ENCODE measurements around the gene CFAP74. TPM values are rescaled to one million over a fixed set of nuclear protein-coding genes. Genes with fewer than 3 reads are reported as not detected.
"Not testable (repeated sequence)": the region's sequence is repeated elsewhere in the genome, so short reads cannot be mapped to it uniquely, and the experiment has no call there.

CFAP74 gene
- total RNA-seq, 1 donor from 2014 or later, result not detected

GRCh38 chr1:1986451-1987141, 17.0 kb downstream of the CFAP74 start:
- H3K4me3 ChIP-seq (ENCODE audit: low read depth, low read length), result no peak overlapping the region
- no peak for DNase-seq (ENCODE audit: low read depth)
- no peak for TF ChIP-seq CTCF (conservative IDR thresholded peaks at IDR 0.05; ENCODE audit: low read depth, low read length)

GRCh38 chr1:1985375-1986050, 18.1 kb downstream of the CFAP74 start:
- DNase-seq (ENCODE audit: low read depth), result no peak
- H3K4me3 ChIP-seq (ENCODE audit: low read depth, low read length), result no peak overlapping the region
- no peak for TF ChIP-seq CTCF (conservative IDR thresholded peaks at IDR 0.05; ENCODE audit: low read depth, low read length)

- TF ChIP-seq CTCF (conservative IDR thresholded peaks at IDR 0.05; ENCODE audit: low read depth, low read length), result no peak
- no peak overlapping the region for H3K4me3 ChIP-seq (ENCODE audit: low read depth, low read length)
- DNase-seq (ENCODE audit: low read depth), result no peak
These were observed 19.0 kb downstream of the CFAP74 start for GRCh38 chr1:1984560-1985070.

DNA sequence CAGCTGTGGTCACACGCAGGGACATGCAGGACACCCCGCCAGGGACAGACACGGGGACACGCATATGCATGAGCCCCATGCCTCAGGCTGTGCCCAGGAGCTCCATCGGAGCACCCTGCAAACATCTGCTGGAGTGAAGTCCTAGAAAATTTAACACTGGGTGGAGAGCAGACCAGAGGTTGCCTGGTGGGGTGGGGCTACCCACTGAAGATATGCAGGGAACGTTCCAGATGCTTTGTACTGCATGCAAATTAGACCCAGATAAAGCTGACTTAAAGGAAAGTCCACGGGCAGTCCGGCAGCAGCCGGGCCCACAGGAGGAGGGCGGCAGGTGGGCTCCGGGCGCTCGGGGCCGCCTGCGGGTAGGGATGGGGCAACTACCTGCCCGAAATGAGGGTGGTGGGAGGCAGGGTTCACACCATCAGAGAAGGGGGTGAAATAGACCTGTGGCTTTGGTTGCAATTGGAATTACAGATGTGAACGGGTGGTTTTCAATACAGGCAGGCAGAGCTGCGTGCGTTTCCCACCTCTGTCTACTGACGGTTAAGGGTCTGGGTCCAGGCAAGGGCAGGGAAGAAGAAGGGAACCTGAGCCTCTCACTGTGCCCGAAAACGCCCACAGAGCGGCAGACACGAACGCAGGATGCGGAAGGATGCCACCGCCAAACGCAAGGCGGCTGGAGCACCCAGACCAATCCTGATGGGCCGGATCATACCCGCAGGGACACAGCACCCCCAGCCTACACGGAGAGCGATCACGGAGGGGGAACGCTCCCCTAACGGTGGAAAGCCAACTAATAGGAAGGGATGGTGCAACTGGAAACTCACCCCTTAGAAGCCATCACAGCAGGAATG, 21.0 kb downstream of the CFAP74 start:
- no peak for DNase-seq (ENCODE audit: low read depth)
- TF ChIP-seq CTCF (conservative IDR thresholded peaks at IDR 0.05; ENCODE audit: low read depth, low read length), result no peak
- no peak overlapping the region for H3K4me3 ChIP-seq (ENCODE audit: low read depth, low read length)

- not testable (repeated sequence) for DNase-seq (ENCODE audit: low read depth); H3K4me3 ChIP-seq (ENCODE audit: low read depth, low read length)
These were observed 21.8 kb downstream of the CFAP74 start for GRCh38 chr1:1981631-1982327.

GRCh38 chr1:1981142-1981500, 22.5 kb downstream of the CFAP74 start:
- DNase-seq (ENCODE audit: low read depth), result no peak
- TF ChIP-seq CTCF (conservative IDR thresholded peaks at IDR 0.05; ENCODE audit: low read depth, low read length), result no peak
- no peak overlapping the region for H3K4me3 ChIP-seq (ENCODE audit: low read depth, low read length)

Measured in epithelial cell of proximal tubule (primary cell).